CD4-positive, alpha-beta T cell treated with Interferon alpha-2 for 1 hour (primary cell): Measurements from ENCODE around the gene EFCAB10.
"Not testable (repeated sequence)": the region's sequence is repeated elsewhere in the genome, so short reads cannot be mapped to it uniquely, and the experiment has no call there.

Source experiments
- DNase-seq, 2 donors: peaks; one replicate each; pipeline ENCODE4 v3.0.0-alpha.2; 2020 to 2022

EFCAB10 gene

DNA sequence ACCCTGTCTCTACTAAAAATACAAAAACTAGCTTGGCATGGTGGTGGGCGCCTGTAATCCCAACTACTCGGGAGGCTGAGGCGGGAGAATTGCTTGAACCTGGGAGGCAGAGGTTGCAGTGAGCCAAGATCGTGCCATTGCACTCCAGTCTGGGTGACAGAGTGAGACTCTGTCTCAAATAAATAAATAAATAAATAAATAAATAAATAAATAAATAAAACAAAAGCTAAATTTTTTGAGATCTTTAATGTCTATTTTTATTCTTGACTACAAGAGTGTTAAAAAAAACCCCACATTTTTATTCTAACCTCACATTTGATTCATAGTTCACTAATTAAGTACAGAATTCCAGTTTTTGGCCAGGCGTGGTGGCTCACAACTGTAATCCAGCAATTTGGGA, 53.6 kb downstream of the EFCAB10 start:
- DNase-seq = not testable (repeated sequence)

DNA sequence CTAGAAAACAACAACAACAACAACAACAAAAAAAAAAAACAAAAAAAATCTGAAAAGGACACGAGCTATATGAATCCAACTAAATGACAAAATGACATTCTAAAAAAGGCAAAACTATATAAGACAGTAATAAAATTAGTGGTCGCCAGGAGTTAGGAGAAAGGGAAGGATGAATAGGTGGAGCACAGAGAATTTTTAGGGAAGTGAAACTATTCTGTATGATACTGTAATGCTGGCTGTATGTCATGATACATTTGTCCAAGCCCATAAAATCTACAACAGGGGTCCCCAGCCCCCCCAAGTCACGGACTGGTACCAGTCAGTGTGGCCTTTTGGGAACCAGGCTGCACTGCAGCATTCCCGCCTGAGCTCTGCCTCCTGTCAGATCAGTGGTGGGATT, 56.5 kb downstream of the EFCAB10 start:
- no peak for DNase-seq

DNA sequence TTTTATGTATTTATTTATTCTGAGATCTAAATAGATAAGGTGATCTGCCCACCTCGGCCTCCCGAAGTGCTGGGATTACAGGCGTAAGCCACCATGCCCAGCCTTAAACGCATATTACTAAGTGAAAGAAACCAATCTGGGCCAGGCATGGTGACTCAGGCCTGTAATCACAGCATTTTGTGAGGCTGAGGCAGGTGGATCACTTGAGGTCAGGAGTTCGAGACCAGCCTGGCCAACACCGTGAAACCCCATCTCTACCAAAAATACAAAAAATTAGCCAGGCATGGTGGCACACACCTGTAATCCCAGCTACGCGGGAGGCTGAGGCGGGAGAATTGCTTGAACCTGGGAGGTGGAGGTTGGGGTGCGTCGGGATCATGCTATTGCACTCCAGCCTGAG, 56.9 kb downstream of the EFCAB10 start:
- DNase-seq = not testable (repeated sequence)

DNA sequence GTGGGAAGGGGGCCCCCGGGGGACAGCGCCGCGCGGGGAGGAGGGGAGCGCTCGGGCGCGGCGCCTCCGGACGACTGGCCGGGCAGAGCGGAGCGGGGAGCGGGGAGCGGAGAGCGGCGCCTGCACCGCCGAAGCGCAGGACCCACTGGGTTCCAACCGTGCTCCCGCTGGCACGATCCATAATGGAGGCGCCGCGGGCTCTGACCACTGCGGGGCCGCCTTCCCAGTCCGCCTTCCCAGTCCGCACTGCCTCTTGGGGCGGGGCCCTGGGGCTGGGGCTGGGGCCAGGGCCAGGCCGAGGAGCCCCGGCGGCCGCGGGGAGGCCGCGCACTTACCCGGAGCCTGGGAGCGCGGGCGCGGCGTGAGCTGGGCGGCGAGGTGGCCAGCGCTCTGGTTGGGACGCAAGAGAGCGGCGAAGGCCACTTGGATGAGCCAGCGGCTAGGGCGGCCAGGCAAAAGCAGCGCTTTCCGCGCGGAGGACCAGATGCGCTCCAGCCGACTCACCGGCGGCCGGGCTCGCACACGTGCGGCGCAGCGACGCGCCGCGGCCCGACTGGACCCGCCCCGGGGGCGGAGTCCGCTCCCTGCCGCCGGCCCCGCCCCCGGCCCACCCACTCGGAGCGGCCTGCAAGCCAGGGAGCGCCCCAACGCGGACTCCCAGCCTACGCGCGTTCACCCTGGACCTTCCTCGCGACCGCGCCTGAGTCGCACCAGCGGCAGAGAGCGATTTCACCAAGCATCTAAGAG, 59.4 kb downstream of the EFCAB10 start, which contains the start of gene PUS7:
PUS7 (minus strand) TSS at position 555 of the 747 bp plus-strand sequence. CDS start 13,759 bp downstream, outside the sequence.
- peak; percentile 80 to 87 for DNase-seq

DNA sequence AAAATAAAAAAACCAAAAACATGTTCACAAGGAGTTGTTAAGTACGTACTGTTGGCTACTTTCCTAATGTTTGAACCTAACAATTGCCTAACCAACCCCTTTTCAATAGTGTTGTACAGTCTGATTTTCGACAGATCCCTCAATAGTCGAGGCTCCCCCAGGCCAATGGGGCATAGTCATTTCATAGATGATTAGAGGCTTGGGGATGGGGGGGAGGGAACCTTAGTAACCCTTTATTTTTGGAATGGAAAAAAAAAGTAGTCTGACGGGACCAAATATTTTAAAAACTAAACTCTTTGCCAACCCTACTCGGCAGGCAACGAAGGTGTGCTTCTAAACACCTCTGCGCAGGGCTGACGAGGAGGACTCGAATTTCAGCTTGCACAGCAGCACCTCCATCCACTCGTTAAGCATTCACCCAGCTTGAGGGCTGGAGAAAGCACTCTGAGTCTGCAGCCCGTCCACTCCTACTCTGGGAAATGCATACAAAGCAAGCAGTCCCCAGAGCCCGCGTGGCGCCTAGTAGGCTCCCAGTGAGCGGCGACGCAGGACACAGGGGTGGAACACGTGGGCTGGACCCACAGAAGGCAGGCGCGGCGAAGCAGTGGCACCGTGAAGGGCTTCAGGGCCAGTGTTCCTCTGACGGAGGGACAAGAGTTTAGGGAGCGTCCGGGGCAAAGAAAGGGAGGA, 60.1 kb downstream of the EFCAB10 start:
- DNase-seq = peak; percentile 13 to 39

DNA sequence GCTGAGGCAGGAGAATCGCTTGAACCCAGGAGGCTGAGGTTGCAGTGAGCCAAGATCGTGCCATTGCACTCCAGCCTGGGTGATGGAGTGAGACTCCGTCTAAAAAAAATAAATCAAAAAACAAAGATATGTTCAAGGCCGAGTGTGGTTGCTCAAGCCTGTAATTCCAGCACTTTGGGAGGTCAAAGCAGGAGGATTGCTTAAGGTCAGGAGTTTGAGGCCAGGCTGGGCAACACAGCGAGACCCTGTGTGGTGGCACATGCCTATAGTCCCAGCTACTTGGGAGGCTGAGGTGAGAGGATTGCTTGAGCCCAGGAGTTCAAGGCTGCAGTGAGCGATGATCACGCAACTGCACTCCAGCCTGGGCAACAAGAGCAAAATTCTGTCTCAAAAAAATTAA, 60.7 kb downstream of the EFCAB10 start:
- DNase-seq = not testable (repeated sequence)

DNA sequence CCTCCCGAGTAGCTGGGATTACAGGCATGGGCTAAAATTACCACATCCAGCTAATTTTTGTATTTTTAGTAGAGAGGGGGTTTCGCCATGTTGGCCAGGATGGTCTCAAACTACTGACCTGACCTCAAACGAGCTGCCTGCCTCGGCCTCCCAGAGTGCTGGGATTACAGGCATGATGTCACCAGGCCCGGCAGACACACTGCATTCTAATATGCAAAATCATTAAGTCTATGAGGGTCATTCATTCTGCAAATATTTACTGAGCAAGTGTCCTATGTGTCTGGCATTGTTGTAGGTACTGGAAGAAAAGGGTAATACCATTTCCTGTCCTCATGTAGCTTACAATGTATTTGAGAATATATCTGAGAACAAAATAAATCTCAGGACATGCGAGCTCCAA, 61.9 kb downstream of the EFCAB10 start:
- DNase-seq = no peak

DNA sequence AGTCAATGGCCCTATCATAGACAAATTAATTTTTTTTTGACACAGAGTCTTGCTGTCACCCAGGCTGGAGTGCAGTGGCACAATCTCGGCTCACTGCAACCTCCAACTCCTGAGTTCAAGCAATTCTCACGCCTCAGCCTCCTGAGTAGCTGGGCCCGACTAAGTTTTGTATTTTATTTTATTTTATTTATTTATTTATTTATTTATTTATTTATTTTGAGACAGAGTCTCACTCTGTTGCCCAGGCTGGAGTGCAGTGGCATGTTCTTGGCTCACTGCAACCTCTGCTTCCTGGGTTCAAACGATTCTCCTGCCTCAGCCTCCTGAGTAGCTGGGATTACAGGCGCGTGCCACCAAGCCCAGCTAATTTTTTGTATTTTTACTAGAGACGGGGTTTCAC, 65.7 kb downstream of the EFCAB10 start:
- not testable (repeated sequence) for DNase-seq
